Natural killer cell treated with Interleukin-12 subunit alpha and Interleukin-12 subunit beta and Interleukin-15 and Interleukin-18, amount 100 ng/mL, for 72 hours (primary cell): ENCODE data around the gene PRDM1. TPM values are rescaled to one million over a fixed set of nuclear protein-coding genes. Genes with fewer than 3 reads are reported as not detected.

ENCODE experiments used
- ATAC-seq, 2 donors: fragments of 150-1000 bp; cut with Tn5 transposase in 1 of 2; sonication (Bioruptor Pico), chemical (Tn5 transposase) in 1 of 2; 2 replicates each; pipeline ENCODE4 v1.10.0; 2021
- DNase-seq: peaks from one replicate; pipeline ENCODE4 v3.0.0; 2022; ENCODE audit warnings: low spot score
- H3K27ac Mint-ChIP-seq, 2 donors: 1 replicate in 1 of 2; 2 replicates in 1 of 2; pipeline ENCODE4 v1.8.0; 2022; ENCODE audit warnings: mixed read lengths in 2 of 2, mild to moderate bottlenecking in 1 of 2, moderate library complexity in 1 of 2
- H3K27me3 Mint-ChIP-seq, 2 donors: 1 replicate in 1 of 2; 2 replicates in 1 of 2; pipeline ENCODE4 v1.8.0; 2022; ENCODE audit warnings: mixed read lengths in 2 of 2
- H3K36me3 Mint-ChIP-seq: one replicate; pipeline ENCODE4 v1.8.0; 2022; ENCODE audit warnings: mixed read lengths
- H3K4me1 Mint-ChIP-seq, 2 donors: 1 replicate in 1 of 2; 2 replicates in 1 of 2; pipeline ENCODE4 v1.8.0; 2022; ENCODE audit warnings: low read depth in 2 of 2, mixed read lengths in 2 of 2, mild to moderate bottlenecking in 1 of 2
- H3K4me3 Mint-ChIP-seq: one replicate; pipeline ENCODE4 v1.8.0; 2022; ENCODE audit warnings: mixed read lengths
- H3K9me3 Mint-ChIP-seq: 2 replicates; pipeline ENCODE4 v1.8.0; 2022; ENCODE audit warnings: mixed read lengths
- total RNA-seq, 2 donors: library from RNA; stranded (reverse); gene quantifications; one replicate each; pipeline ENCODE4 v1.2.3, GENCODE V29; 2022

The PRDM1 gene
- total RNA-seq, 2 donors from 2014 or later, result 174 to 192 TPM

- H3K27ac Mint-ChIP-seq, result peak overlapping the region; percentile 96 to 100
- H3K4me3 Mint-ChIP-seq, result peak overlapping the region; percentile 98
- no peak for DNase-seq
- H3K4me1 Mint-ChIP-seq, result peaks cover 74 to 82% of the 10 kb centered on the region in 2 donors
- no peaks in the 10 kb centered on the region for H3K27me3 Mint-ChIP-seq
- H3K9me3 Mint-ChIP-seq, result no peaks in the 10 kb centered on the region
- H3K36me3 Mint-ChIP-seq, result peaks cover 67% of the 10 kb centered on the region
- peak in 1 of 2 donors; percentile 14 for ATAC-seq
Observed at GRCh38 chr6:106106276-106107042, 20.3 kb downstream of the PRDM1 start.

- peak; percentile 37 to 61 for ATAC-seq
- DNase-seq, result no peak
- Mint-ChIP-seq H3K9me3 (no peaks in the 10 kb centered on the region), H3K4me1 (peaks cover 78 to 84% of the 10 kb centered on the region in 2 donors), H3K27ac (peak overlapping the region; percentile 96 to 100), H3K4me3 (peak overlapping the region; percentile 98), H3K36me3 (peaks cover 61% of the 10 kb centered on the region), H3K27me3 (no peaks in the 10 kb centered on the region)
Observed at GRCh38 chr6:106107043-106107613, 21.0 kb downstream of the PRDM1 start.

DNA sequence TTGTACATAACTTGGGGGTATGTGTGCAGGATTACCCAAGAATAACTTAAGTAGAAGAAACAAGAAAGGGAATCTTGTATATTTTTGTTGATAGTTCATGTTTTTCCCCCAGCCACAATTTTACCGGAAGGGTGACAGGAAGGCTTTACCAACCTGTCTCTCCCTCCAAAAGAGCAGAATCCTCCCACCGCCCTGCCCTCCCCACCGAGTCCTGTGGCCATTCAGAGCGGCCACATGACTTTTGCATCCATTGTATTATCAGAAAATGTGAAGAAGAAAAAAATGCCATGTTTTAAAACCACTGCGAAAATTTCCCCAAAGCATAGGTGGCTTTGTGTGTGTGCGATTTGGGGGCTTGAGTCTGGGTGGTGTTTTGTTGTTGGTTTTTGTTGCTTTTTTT, 22.0 kb downstream of the PRDM1 start:
- Mint-ChIP-seq H3K4me1 (peaks cover 81 to 84% of the 10 kb centered on the region in 2 donors), H3K4me3 (peak overlapping the region; percentile 47), H3K9me3 (no peaks in the 10 kb centered on the region), H3K27me3 (no peaks in the 10 kb centered on the region), H3K36me3 (peaks cover 52% of the 10 kb centered on the region), H3K27ac (peak overlapping the region; percentile 96 to 100)
- DNase-seq (no peak), ATAC-seq (no peak)

DNA sequence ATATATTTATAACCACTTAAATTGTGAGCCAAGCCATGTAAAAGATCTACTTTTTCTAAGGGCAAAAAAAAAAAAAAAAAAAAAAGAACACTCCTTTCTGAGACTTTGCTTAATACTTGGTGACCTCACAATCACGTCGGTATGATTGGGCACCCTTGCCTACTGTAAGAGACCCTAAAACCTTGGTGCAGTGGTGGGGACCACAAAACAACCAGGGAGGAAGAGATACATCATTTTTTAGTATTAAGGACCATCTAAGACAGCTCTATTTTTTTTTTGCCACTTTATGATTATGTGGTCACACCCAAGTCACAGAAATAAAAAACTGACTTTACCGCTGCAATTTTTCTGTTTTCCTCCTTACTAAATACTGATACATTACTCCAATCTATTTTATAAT, 22.9 kb downstream of the PRDM1 start:
- peak overlapping the region; percentile 96 to 100 for H3K27ac Mint-ChIP-seq

GRCh38 chr6:106110164-106110826, 24.2 kb downstream of the PRDM1 start:
- peak overlapping the region; percentile 47 for H3K4me3 Mint-ChIP-seq
- peak overlapping the region; percentile 96 to 100 for H3K27ac Mint-ChIP-seq
- peaks cover 35% of the 10 kb centered on the region for H3K36me3 Mint-ChIP-seq
- ATAC-seq, result no peak
- no peak for DNase-seq
- H3K9me3 Mint-ChIP-seq, result no peaks in the 10 kb centered on the region
- H3K27me3 Mint-ChIP-seq, result no peaks in the 10 kb centered on the region
- peaks cover 83 to 87% of the 10 kb centered on the region in 2 donors for H3K4me1 Mint-ChIP-seq

More for the DNA sequence above, 22.9 kb downstream of the PRDM1 start:
- ATAC-seq (no peak), DNase-seq (no peak)
- H3K27me3 Mint-ChIP-seq, result no peaks in the 10 kb centered on the region
- peaks cover 44% of the 10 kb centered on the region for H3K36me3 Mint-ChIP-seq
- H3K4me3 Mint-ChIP-seq, result peak overlapping the region; percentile 47
- H3K4me1 Mint-ChIP-seq, result peaks cover 81 to 84% of the 10 kb centered on the region in 2 donors
- H3K9me3 Mint-ChIP-seq, result no peaks in the 10 kb centered on the region

- H3K27ac Mint-ChIP-seq, result peak overlapping the region; percentile 96 to 100
- DNase-seq (no peak), ATAC-seq (no peak)
- H3K27me3 Mint-ChIP-seq, result no peaks in the 10 kb centered on the region
- H3K36me3 Mint-ChIP-seq, result peaks cover 27% of the 10 kb centered on the region
- H3K4me1 Mint-ChIP-seq, result peaks cover 79 to 87% of the 10 kb centered on the region in 2 donors
- peak overlapping the region; percentile 76 for H3K4me3 Mint-ChIP-seq
- no peaks in the 10 kb centered on the region for H3K9me3 Mint-ChIP-seq
Observed at GRCh38 chr6:106112433-106112832, 26.3 kb downstream of the PRDM1 start.

- Mint-ChIP-seq H3K4me3 (peak overlapping the region; percentile 76), H3K27ac (peak overlapping the region; percentile 96 to 100), H3K27me3 (no peaks in the 10 kb centered on the region), H3K4me1 (peaks cover 78 to 85% of the 10 kb centered on the region in 2 donors), H3K9me3 (no peaks in the 10 kb centered on the region), H3K36me3 (peaks cover 18% of the 10 kb centered on the region)
- ATAC-seq, result no peak
- DNase-seq, result no peak
Observed at GRCh38 chr6:106113256-106113959, 27.3 kb downstream of the PRDM1 start.

DNA sequence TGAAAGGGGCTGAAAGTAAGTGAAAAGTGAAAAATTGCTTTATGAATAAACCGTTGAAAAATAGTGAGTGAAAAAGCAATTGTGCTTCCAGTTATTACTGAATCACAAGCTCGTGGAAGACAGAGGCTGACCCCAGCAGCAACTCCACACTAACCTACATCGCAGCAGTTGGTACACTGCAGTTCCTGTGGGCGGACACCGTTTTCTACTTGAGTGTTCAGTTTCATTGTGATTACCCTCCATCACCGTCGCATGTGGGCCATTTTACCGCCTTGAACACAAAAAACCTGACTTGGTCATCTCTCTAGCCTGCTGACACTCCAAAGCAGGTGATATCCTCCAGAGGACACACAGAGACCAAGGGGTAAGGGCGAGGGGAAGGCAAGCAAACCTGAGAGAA, 28.4 kb downstream of the PRDM1 start:
- ATAC-seq (peak; percentile 89), DNase-seq (peak; percentile 86)
- peak overlapping the region; percentile 76 for H3K4me3 Mint-ChIP-seq
- peaks cover 78 to 85% of the 10 kb centered on the region in 2 donors for H3K4me1 Mint-ChIP-seq
- no peaks in the 10 kb centered on the region for H3K9me3 Mint-ChIP-seq
- peak overlapping the region; percentile 96 to 100 for H3K27ac Mint-ChIP-seq
- H3K36me3 Mint-ChIP-seq, result peaks cover 13% of the 10 kb centered on the region
- H3K27me3 Mint-ChIP-seq, result no peaks in the 10 kb centered on the region

DNA sequence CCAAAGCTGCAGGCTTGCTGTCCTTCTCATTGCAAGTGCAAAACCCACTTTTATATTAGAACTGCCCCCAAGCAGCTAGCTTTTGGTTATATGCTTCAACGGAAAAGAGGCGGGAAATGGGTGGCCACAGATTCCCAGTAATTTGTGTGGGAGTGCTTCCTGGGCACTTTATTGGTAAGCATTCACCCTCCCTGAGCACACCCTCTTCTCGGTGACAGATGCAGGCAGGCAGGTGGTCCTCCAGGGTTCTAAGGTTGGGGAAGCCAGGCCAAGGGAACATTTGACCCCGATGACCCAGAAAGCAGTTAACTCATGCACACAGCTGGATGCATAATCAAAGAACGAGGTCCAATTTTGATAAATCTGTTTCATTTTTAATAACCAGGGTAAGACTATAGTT, 29.1 kb downstream of the PRDM1 start:
- peak overlapping the region; percentile 96 to 100 for H3K27ac Mint-ChIP-seq
- ATAC-seq, result no peak
- H3K4me3 Mint-ChIP-seq, result peak overlapping the region; percentile 76
- DNase-seq, result no peak
- H3K27me3 Mint-ChIP-seq, result no peaks in the 10 kb centered on the region
- H3K4me1 Mint-ChIP-seq, result peaks cover 78 to 86% of the 10 kb centered on the region in 2 donors
- no peaks in the 10 kb centered on the region for H3K9me3 Mint-ChIP-seq
- peaks cover 5% of the 10 kb centered on the region for H3K36me3 Mint-ChIP-seq

DNA sequence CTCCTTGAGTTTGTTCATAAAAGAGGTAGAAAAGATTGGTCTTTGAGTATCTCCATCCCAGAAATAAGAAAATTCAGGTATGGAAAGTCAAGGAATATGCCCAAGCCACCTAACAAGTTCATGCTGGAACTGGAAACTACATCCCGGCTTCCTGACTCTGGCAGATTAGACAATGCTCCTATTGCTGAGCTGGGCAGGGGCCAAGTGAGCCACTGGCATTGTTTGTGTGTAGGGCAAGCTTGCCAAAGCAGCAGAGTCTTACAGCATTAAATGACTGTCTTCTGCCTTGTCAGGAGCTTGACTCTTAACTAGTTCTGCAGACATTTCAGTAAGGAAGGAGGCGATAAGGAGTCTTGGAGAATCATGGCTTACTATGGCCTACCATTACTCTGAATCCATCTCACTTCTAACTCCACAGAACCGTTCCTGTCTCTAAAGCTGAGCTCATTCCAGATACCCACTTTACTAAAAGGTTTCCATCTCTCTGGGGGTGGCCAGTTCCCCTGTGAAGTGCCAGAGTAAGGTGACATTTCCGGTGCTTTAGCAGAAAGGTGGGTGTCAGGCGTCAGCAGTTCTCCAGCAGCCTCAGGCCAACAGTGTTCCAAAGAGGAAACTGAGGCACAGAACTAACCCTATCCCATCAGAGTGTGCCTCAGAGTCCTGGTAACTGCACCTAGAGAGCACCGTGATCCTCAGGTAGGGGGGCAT, 30.1 kb downstream of the PRDM1 start:
- Mint-ChIP-seq H3K9me3 (no peaks in the 10 kb centered on the region), H3K4me1 (peaks cover 76 to 91% of the 10 kb centered on the region in 2 donors), H3K27ac (peak overlapping the region; percentile 96 to 100), H3K36me3 (peaks cover 5% of the 10 kb centered on the region), H3K27me3 (no peaks in the 10 kb centered on the region), H3K4me3 (peak overlapping the region; percentile 76)
- ATAC-seq, result no peak
- no peak for DNase-seq

DNA sequence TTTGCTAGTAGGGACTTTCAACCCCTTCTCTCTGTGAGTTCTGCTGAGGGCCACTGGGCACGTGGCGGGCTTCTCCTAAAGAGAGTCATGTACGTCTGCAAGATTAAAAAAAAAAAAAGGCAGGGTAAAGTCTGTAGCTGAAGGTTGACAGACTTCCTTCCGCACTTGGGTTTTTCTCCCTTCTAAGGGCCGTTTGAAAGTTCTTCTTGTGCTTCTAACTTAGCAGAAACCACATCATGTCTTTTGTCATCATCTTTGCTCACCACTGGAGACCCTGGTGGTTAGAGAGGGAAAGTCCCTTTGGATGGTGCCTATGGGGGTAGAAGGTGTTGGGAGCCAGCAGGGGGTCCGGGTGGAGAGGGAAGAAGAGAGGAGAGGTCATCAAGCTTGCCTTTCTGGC, 31.4 kb downstream of the PRDM1 start:
- peak overlapping the region; percentile 96 to 100 for H3K27ac Mint-ChIP-seq
- peak; percentile 77 to 79 for ATAC-seq
- peaks cover 5% of the 10 kb centered on the region for H3K36me3 Mint-ChIP-seq
- no peaks in the 10 kb centered on the region for H3K27me3 Mint-ChIP-seq
- no peaks in the 10 kb centered on the region for H3K9me3 Mint-ChIP-seq
- H3K4me3 Mint-ChIP-seq, result peak overlapping the region; percentile 76
- peak; percentile 80 for DNase-seq
- H3K4me1 Mint-ChIP-seq, result peaks cover 67 to 81% of the 10 kb centered on the region in 2 donors

DNA sequence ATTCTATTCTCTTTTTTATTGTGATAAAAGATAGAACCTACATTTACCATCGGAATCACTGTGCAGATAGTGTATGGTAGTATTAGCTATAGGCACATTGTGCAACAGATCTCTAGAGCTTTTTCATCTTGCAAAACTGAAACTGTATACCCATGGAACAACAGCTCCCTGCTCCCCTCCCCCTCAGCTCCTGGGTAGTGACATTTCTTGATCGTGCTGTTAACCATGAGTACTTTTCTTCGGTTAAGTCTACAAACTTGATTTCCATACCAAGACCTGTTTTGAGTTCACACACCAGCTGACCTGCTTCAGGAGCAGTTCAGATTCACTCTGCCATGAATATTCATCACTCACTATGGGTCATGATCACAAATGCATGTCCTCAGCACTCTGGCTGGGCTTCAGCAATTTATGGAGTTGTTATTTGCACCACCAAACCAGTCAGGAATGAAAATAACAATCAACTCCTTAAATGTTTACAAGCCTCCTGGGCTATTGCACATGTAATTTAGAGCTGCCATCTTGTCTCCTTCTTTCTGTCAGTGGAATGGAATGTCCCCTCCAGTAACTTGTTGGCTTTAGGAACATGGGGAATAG, 32.8 kb downstream of the PRDM1 start:
- ATAC-seq, result peak; percentile 11 to 54
- Mint-ChIP-seq H3K36me3 (peaks cover 5% of the 10 kb centered on the region), H3K9me3 (no peaks in the 10 kb centered on the region), H3K4me3 (peak overlapping the region; percentile 76), H3K4me1 (peaks cover 64 to 79% of the 10 kb centered on the region in 2 donors), H3K27me3 (no peaks in the 10 kb centered on the region), H3K27ac (peak overlapping the region; percentile 96 to 100)
- DNase-seq, result no peak
